ENCODE results near the gene FKBP15.
"Not testable (repeated sequence)": the region's sequence is repeated elsewhere in the genome, so short reads cannot be mapped to it uniquely, and the experiment has no call there.

DNA sequence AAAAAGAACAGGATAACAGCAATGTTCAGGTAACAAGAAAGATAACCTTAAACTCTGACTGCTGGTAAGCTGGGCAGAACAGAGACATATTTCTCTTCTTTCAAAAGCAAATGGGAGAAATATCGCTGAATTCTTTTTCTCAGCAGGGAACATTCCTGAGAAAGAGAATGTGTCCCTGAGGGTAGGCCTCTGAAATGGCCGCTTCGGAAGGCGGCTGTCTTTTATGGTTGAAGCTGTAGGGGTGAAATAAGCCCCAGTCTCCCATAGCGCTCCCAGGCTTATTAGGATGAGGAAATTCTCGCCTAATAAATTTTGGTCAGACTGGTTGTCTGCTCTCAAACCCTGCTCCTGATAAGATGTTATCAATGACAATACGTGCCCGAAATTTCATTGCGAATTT lies 80.2 kb downstream of the FKBP15 start:
- TF ChIP-seq, protein P1, sequence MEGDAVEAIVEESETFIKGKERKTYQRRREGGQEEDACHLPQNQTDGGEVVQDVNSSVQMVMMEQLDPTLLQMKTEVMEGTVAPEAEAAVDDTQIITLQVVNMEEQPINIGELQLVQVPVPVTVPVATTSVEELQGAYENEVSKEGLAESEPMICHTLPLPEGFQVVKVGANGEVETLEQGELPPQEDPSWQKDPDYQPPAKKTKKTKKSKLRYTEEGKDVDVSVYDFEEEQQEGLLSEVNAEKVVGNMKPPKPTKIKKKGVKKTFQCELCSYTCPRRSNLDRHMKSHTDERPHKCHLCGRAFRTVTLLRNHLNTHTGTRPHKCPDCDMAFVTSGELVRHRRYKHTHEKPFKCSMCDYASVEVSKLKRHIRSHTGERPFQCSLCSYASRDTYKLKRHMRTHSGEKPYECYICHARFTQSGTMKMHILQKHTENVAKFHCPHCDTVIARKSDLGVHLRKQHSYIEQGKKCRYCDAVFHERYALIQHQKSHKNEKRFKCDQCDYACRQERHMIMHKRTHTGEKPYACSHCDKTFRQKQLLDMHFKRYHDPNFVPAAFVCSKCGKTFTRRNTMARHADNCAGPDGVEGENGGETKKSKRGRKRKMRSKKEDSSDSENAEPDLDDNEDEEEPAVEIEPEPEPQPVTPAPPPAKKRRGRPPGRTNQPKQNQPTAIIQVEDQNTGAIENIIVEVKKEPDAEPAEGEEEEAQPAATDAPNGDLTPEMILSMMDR (IDR thresholded peaks at IDR 0.05), result not testable (repeated sequence)
- TF ChIP-seq POLR2A, POLR2AphosphoS5, EP300 (IDR thresholded peaks at IDR 0.05): not testable (repeated sequence)

All from upper lobe of left lung (tissue), 4 donors.